Measurements from ENCODE around the gene MTIF3.

The MTIF3 gene

GRCh38 chr13:27442071-27442647 is 8.2 kb downstream of the MTIF3 start:
- no peak overlapping the region for H3K27ac ChIP-seq
- peaks cover 4% of the 10 kb centered on the region for H3K36me3 ChIP-seq (replicated peaks)
- no peak for TF ChIP-seq CTCF (IDR thresholded peaks at IDR 0.05; ENCODE audit: low read depth, low read length, missing control alignments)
- no peaks in the 10 kb centered on the region for H3K27me3 ChIP-seq (replicated peaks)
- no peak for DNase-seq
- no peak overlapping the region for H3K4me3 ChIP-seq (ENCODE audit: low read depth, low read length)
- in situ Hi-C loops (cut with HindIII; ENCODE audit: low pct_ligation_motif_present, low sequenced_read_pairs), result no loop called here

GRCh38 chr13:27440408-27440807 is 10.0 kb downstream of the MTIF3 start:
- H3K36me3 ChIP-seq (replicated peaks), result peaks cover 13% of the 10 kb centered on the region
- H3K4me3 ChIP-seq (ENCODE audit: low read depth, low read length), result no peak overlapping the region
- DNase-seq, result no peak
- no peak for TF ChIP-seq CTCF (IDR thresholded peaks at IDR 0.05; ENCODE audit: low read depth, low read length, missing control alignments)
- in situ Hi-C loops (cut with HindIII; ENCODE audit: low pct_ligation_motif_present, low sequenced_read_pairs), result no loop called here
- no peaks in the 10 kb centered on the region for H3K27me3 ChIP-seq (replicated peaks)
- no peak overlapping the region for H3K27ac ChIP-seq

- H3K27ac ChIP-seq, result no peak overlapping the region
- peaks cover 31% of the 10 kb centered on the region for H3K36me3 ChIP-seq (replicated peaks)
- in situ Hi-C loops (cut with HindIII; ENCODE audit: low pct_ligation_motif_present, low sequenced_read_pairs), result no loop called here
- H3K4me3 ChIP-seq (ENCODE audit: low read depth, low read length), result no peak overlapping the region
- H3K27me3 ChIP-seq (replicated peaks), result no peaks in the 10 kb centered on the region
- no peak for DNase-seq
- no peak for TF ChIP-seq CTCF (IDR thresholded peaks at IDR 0.05; ENCODE audit: low read depth, low read length, missing control alignments)
These were observed 13.2 kb downstream of the MTIF3 start for GRCh38 chr13:27437126-27437525.

- Histone ChIP-seq H3K36me3 (replicated peaks) (peaks cover 35% of the 10 kb centered on the region), H3K27me3 (replicated peaks) (no peaks in the 10 kb centered on the region), H3K4me3 (ENCODE audit: low read depth, low read length) (no peak overlapping the region), H3K27ac (no peak overlapping the region)
- no peak for DNase-seq
- in situ Hi-C loops (cut with HindIII; ENCODE audit: low pct_ligation_motif_present, low sequenced_read_pairs), result no loop called here
- TF ChIP-seq CTCF (IDR thresholded peaks at IDR 0.05; ENCODE audit: low read depth, low read length, missing control alignments), result no peak
These were observed 17.7 kb downstream of the MTIF3 start for GRCh38 chr13:27432611-27433210.

GRCh38 chr13:27432180-27432579 is 18.2 kb downstream of the MTIF3 start:
- Histone ChIP-seq H3K36me3 (replicated peaks) (peaks cover 35% of the 10 kb centered on the region), H3K27me3 (replicated peaks) (no peaks in the 10 kb centered on the region), H3K27ac (no peak overlapping the region), H3K4me3 (ENCODE audit: low read depth, low read length) (no peak overlapping the region)
- DNase-seq, result no peak
- in situ Hi-C loops (cut with HindIII; ENCODE audit: low pct_ligation_motif_present, low sequenced_read_pairs), result no loop called here
- no peak for TF ChIP-seq CTCF (IDR thresholded peaks at IDR 0.05; ENCODE audit: low read depth, low read length, missing control alignments)

- Histone ChIP-seq H3K4me3 (ENCODE audit: low read depth, low read length) (no peak overlapping the region), H3K27ac (no peak overlapping the region), H3K36me3 (replicated peaks) (peaks cover 16% of the 10 kb centered on the region), H3K27me3 (replicated peaks) (no peaks in the 10 kb centered on the region)
- in situ Hi-C loops (cut with HindIII; ENCODE audit: low pct_ligation_motif_present, low sequenced_read_pairs), result no loop called here
- TF ChIP-seq CTCF (IDR thresholded peaks at IDR 0.05; ENCODE audit: low read depth, low read length, missing control alignments), result no peak
- DNase-seq, result no peak
These were observed 22.2 kb downstream of the MTIF3 start for GRCh38 chr13:27428160-27428559.

Data from brain microvascular endothelial cell (primary cell).